SK-N-MC (cell line): ENCODE measurements around the gene SPRING1.

ENCODE experiments used
- DNase-seq: peaks from one replicate; pipeline ENCODE4 v3.0.0-alpha.2; 2011; ENCODE audit warnings: low read depth, low spot score
- H3K27ac ChIP-seq: fragments of 200-600 bp; sonication (generic); 2 replicates; pipeline ENCODE4 v1.5.1; 2016; ENCODE audit warnings: mixed run types
- H3K36me3 ChIP-seq: fragments of 200-600 bp; sonication (generic); 2 replicates; pipeline ENCODE4 v1.6.1; 2017; ENCODE audit warnings: antibody characterized with exemption, low read length, mixed read lengths; ENCODE audit not compliant: insufficient read depth
- H3K4me3 ChIP-seq: fragments of 200-600 bp; sonication (generic); 2 replicates; pipeline ENCODE4 v1.5.1; 2016
- H3K9ac ChIP-seq: fragments of 200-600 bp; sonication (generic); 2 replicates; pipeline ENCODE4 v1.8.0; 2017; ENCODE audit warnings: mixed run types, mixed read lengths; ENCODE audit not compliant: insufficient read length
- H3K9me3 ChIP-seq: fragments of 200-600 bp; sonication (generic); 2 replicates; pipeline ENCODE4 v1.6.1; 2017; ENCODE audit warnings: low read depth, mild to moderate bottlenecking, antibody characterized with exemption, low read length, moderate library complexity, mixed read lengths
- EZH2 ChIP-seq: fragments of 200-600 bp; sonication (generic); IDR thresholded peaks from one replicate; pipeline ENCODE4 v1.6.1; 2017; ENCODE audit warnings: antibody characterized with exemption
- FOXP2 ChIP-seq: optimal IDR thresholded peaks from 2 replicates; pipeline ENCODE3; 2011; ENCODE audit warnings: mild to moderate bottlenecking, moderate library complexity; ENCODE audit not compliant: insufficient read depth; ENCODE audit errors: extremely low read length, control extremely low read depth
- POLR2AphosphoS5 ChIP-seq: IDR thresholded peaks from 2 replicates; pipeline ENCODE4 v1.6.1; 2012; ENCODE audit warnings: mild to moderate bottlenecking, low read depth, low read length, borderline replicate concordance

SPRING1 gene

DNA sequence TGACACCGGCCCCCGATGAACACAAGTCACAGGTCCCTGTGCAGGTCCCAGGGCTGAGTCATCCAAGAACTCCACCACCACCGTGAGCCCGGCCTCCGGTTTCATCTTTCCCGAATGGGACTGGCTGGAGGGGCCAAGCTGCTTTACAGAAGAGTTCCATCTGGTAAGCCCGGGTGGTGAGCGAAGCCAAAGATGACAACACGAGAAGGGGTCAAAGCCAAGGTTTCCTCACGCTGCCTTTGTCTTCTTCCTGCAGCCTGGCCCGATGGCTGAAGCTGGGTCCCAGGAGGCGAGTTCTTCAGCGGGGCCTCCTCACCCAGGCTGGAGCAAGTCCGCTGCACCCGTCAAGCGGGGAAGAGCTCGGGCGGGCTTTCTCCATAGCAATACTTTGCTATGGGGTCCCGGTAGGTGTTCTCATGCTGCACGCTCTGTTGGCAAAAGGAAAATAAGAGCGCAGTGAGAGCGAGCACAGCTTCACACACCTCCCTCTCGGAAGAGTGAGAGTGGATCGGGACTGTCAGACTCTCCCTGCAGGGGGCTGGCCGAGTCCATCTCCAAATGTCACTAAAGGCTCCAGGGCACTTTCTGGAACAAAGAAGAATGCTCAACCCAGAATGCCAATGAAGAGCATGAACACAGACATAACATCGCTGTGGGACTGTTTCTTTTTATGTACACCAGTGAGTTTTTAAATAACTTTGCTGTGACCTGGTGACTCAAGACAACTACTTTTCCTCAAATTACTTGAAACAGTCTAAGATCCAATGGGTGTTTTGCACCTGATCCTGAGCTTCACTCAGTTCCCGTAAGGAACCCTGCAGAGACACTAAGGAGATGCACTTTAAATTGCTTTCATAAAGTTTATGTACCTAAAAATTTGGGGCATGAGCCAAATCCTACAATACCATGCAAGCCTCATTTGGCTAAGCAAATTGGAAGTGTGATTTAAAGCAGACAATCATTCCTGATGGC, 20.1 kb downstream of the SPRING1 start:
- Histone ChIP-seq H3K9me3 (no peaks in the 10 kb centered on the region), H3K27ac (peak overlapping the region; percentile 39; the same call in 1 of the 2 replicates), H3K9ac (no peak overlapping the region), H3K36me3 (no peaks in the 10 kb centered on the region; the same call in 1 of the 2 replicates), H3K4me3 (peak overlapping the region; percentile 36)
- TF ChIP-seq POLR2AphosphoS5 (no peak), FOXP2 (no peak), EZH2 (no peak)
- no peak for DNase-seq

DNA sequence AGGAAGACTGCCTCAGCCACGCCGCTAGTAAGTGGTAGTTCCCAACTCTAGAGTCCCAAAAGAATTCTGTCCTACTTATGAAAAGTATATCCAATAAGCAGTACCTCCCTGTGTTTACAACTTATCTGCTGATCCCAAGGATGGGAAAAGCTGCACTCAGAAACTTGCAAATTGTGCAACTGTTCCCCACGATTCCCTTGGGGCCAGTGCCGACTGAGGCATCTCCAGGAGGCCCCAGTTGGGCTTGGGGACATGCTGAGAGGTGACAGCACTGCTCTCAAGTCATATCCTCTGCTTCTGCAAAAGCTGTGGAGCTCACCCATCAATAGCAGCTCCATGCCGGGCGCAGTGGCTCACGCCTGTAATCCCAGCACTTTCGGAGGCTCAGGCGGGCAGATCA, 23.7 kb downstream of the SPRING1 start:
- H3K27ac ChIP-seq = no peak overlapping the region
- TF ChIP-seq FOXP2 (no peak), EZH2 (no peak), POLR2AphosphoS5 (no peak)
- no peak overlapping the region for H3K4me3 ChIP-seq
- H3K36me3 ChIP-seq = no peaks in the 10 kb centered on the region; the same call in 1 of the 2 replicates
- no peak overlapping the region for H3K9ac ChIP-seq
- no peaks in the 10 kb centered on the region for H3K9me3 ChIP-seq
- DNase-seq = no peak

DNA sequence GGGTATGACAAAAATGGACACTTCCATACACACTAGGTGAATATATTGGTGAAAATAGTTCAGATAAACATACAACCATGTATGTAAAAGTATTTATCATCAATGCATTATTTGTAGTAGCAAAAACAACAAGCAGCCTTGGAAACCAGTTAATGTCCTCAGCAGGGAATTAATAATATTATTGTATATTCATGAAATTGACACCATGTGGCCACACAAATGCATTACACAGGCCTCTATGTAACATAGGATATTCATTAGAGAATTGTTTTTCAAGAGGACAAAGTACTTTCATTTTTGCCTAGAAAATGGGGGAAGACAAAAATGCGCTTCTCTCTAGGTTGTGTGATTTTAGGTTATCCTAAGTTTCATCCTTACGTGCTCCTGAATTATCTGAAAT, 24.3 kb downstream of the SPRING1 start:
- no peak for TF ChIP-seq POLR2AphosphoS5
- TF ChIP-seq FOXP2 = no peak
- no peak for TF ChIP-seq EZH2
- no peaks in the 10 kb centered on the region for H3K9me3 ChIP-seq
- H3K36me3 ChIP-seq = no peaks in the 10 kb centered on the region; the same call in 1 of the 2 replicates

DNA sequence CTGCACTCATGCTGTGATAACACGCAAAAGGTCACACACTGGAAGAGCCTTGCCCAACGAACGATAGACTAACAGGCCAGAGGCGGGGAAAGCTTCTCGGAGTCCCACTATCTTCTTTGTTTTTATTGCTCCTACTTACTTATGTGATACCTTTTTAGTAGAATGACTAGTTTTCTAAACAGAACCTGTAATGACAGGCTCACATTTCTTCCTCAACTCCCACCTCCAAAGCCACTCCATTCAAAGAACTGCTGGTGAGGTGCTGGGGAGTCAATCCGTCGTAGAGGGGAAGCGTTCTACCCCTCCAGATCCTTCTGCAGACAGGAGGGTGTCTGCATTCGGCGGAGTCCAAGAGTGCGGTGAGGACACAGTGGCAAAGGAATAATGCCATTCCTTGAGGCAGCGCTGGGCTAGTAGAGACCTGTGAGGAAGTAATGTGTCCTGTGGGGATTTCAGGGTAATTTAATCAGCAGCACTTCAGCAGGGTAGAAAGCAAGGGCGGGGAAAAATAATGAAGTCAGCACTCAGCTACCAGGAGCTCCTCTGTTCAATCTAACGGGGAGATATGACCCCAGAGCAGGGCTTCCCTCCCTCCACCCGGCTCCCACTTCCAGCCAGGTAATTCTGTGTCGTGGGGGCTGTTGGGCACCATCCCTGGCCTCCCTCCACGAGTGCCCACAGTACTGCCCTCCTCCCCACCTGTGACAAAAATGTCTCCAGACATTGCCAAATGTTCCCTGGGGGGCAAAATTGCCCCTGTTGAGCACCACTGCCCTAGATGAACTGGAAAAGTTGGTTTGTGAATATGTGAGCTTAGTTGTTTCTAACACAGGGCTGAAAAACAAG, 25.2 kb downstream of the SPRING1 start:
- Histone ChIP-seq H3K9me3 (no peaks in the 10 kb centered on the region), H3K36me3 (no peaks in the 10 kb centered on the region; the same call in 1 of the 2 replicates), H3K9ac (no peak overlapping the region), H3K4me3 (no peak overlapping the region), H3K27ac (no peak overlapping the region)
- no peak for DNase-seq
- no peak for TF ChIP-seq EZH2

More for the DNA sequence above, 24.3 kb downstream of the SPRING1 start:
- no peak overlapping the region for H3K27ac ChIP-seq
- DNase-seq = no peak
- H3K9ac ChIP-seq = no peak overlapping the region
- no peak overlapping the region for H3K4me3 ChIP-seq

DNA sequence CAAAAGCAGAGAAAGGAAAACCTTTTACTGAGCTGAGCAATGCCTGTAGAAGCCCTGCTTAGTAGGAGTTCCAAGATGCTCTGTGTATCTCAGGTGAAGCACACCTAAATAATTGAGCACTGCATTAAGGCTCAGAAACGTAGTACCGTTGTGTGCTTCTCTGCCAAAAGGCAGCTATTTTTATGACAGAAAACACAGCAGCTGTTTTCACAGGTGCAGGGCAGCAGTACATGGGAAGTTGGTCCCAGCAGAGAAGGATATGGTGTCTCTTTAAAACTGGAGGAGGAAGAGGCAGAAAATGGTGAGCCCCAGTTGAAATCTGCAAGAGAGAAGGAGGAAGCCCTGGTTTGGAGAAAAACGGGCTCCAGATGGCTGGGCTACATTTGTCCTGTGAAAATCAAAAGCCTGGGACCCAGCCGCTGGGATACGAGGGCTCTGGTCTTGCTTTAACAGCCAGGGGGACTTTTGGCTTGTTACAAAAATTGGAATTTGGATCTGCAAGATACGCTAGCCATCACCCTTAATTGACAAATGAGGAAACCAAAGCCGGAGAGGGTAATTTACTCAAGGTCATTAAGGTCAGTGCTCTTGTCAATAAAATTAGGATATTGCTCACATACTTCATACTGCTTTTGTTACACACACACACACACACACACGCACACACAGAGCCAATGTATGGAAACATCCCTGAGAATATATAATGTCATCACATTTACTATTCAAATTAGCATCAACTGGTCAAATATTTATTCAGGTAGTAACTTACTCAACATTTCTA, 27.3 kb downstream of the SPRING1 start:
- Histone ChIP-seq H3K36me3 (no peaks in the 10 kb centered on the region; the same call in 1 of the 2 replicates), H3K4me3 (no peak overlapping the region), H3K27ac (no peak overlapping the region), H3K9me3 (no peaks in the 10 kb centered on the region), H3K9ac (no peak overlapping the region)
- DNase-seq = no peak
- TF ChIP-seq FOXP2 (no peak), POLR2AphosphoS5 (no peak), EZH2 (no peak)

DNA sequence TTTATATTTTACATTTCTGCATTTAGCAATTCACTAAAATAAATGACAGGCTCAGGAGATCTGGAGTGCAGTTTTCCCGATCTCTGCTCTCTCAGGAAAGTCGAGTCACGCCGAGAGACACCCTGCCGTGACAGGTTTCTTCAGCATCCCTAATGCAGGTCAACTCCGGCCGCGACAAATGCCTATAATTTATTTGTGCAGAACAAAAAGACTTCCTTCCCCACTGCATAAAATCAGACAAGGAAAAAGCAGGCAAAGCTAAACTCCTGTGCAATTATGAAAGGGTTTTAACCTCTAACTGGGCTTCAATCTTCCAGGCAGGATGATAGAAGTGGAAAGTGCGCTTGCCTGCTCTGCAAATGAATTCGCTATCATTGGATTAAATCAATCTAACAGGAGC, 28.1 kb downstream of the SPRING1 start:
- no peaks in the 10 kb centered on the region for H3K9me3 ChIP-seq
- H3K36me3 ChIP-seq = no peaks in the 10 kb centered on the region
- no peak for DNase-seq
- H3K9ac ChIP-seq = no peak overlapping the region
- no peak overlapping the region for H3K27ac ChIP-seq
- TF ChIP-seq EZH2 (no peak), POLR2AphosphoS5 (no peak), FOXP2 (no peak)
- H3K4me3 ChIP-seq = no peak overlapping the region

DNA sequence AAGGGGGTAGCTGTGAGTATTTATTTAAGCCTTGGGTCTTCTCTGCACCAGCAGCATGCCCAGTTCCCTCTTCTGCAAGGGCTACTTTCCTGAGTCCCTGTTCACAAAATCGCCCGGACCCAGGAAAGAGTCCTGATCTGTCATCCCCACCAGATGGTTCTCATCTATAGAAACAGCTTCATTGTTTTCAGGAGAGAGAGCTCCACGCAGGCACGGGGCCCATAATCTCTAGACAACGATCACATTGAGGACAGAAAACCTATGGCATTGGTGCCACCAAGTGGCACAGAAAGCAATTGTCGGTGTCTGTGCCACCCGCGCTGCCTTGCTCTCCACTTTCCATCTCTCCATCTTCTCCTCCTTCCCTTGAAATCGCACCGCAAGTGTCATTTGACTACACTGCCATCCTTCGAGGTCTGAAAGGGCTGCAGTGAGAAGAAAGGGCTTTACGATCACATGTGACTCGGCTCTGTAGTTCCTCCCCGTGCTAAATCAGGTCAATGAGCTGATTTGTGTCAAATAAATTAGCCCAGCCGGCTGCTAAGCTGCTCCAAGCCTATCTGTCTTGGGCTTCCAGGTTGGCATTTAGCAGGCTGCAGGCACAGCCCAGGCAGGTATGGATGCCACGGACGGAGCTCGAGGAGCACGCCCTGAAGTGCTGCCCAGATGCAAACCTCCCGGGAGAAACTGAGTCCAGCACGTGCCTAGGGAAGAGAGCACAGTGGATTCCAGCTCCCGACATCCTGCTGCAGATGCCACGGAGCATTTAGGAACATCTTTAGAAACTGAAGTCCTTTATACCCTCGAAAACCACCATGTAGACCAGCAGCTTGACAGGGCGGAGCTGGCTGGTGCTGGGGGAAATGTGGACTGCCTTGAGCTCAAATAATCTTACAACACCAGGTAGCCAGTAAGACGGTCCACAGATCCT, 28.8 kb downstream of the SPRING1 start:
- Histone ChIP-seq H3K9me3 (no peaks in the 10 kb centered on the region), H3K36me3 (no peaks in the 10 kb centered on the region), H3K27ac (no peak overlapping the region), H3K4me3 (peak overlapping the region; percentile 27; the same call in 1 of the 2 replicates), H3K9ac (no peak overlapping the region)
- DNase-seq = no peak
- TF ChIP-seq FOXP2 = no peak
- TF ChIP-seq EZH2 = no peak
- TF ChIP-seq POLR2AphosphoS5 = no peak
